Neural crest cell (in vitro differentiated cells): ENCODE data around the gene MANF. TPM values are rescaled to one million over a fixed set of nuclear protein-coding genes. Genes with fewer than 3 reads are reported as not detected.

Source experiments
- DNase-seq: peaks from one replicate; pipeline ENCODE4 v3.0.0; 2021; ENCODE audit warnings: low read depth, mixed read lengths, low spot score
- H3K27ac Mint-ChIP-seq: one replicate; pipeline ENCODE4 v1.8.0; 2021; ENCODE audit warnings: mild to moderate bottlenecking, mixed read lengths; ENCODE audit not compliant: unreplicated experiment
- H3K27me3 Mint-ChIP-seq: 2 replicates; pipeline ENCODE4 v1.8.0; 2021; ENCODE audit warnings: low read depth, mild to moderate bottlenecking, mixed read lengths
- H3K36me3 Mint-ChIP-seq: 2 replicates; pipeline ENCODE4 v1.8.0; 2021; ENCODE audit warnings: low read depth, mild to moderate bottlenecking, mixed read lengths
- H3K4me1 Mint-ChIP-seq: 2 replicates; pipeline ENCODE4 v1.8.0; 2021; ENCODE audit warnings: mixed read lengths
- H3K4me3 Mint-ChIP-seq: one replicate; pipeline ENCODE4 v1.8.0; 2021; ENCODE audit warnings: mild to moderate bottlenecking, mixed read lengths
- H3K9me3 Mint-ChIP-seq: 2 replicates; pipeline ENCODE4 v1.8.0; 2021; ENCODE audit warnings: mixed read lengths
- CTCF ChIP-seq: fragments of 200-600 bp; sonication (generic); conservative IDR thresholded peaks from 2 replicates; pipeline ENCODE4 v1.5.0; 2021; ENCODE audit warnings: antibody characterized with exemption, mild to moderate bottlenecking
- total RNA-seq: library from RNA; stranded (reverse); gene quantifications from 2 replicates; pipeline ENCODE4 v1.2.1, GENCODE V29; 2021

Gene MANF
- total RNA-seq, 1 donor from 2014 or later = 114 TPM

- no peaks in the 10 kb centered on the region for H3K9me3 Mint-ChIP-seq
- H3K4me3 Mint-ChIP-seq = no peak overlapping the region
- H3K27ac Mint-ChIP-seq = no peak overlapping the region
- no peak for DNase-seq
- H3K4me1 Mint-ChIP-seq = no peaks in the 10 kb centered on the region
- TF ChIP-seq CTCF = no peak
- H3K27me3 Mint-ChIP-seq = no peaks in the 10 kb centered on the region
- peaks cover 6% of the 10 kb centered on the region for H3K36me3 Mint-ChIP-seq
Measured at GRCh38 chr3:51429138-51429537, 44.0 kb downstream of the MANF start.

- Mint-ChIP-seq H3K36me3 (peaks cover 6% of the 10 kb centered on the region), H3K4me3 (no peak overlapping the region), H3K27me3 (no peaks in the 10 kb centered on the region), H3K4me1 (no peaks in the 10 kb centered on the region), H3K9me3 (no peaks in the 10 kb centered on the region), H3K27ac (no peak overlapping the region)
- no peak for DNase-seq
- TF ChIP-seq CTCF = no peak
Measured at GRCh38 chr3:51434110-51434509, 49.0 kb downstream of the MANF start.

GRCh38 chr3:51434746-51435327 lies 49.7 kb downstream of the MANF start:
- DNase-seq = peak; percentile 10
- H3K4me3 Mint-ChIP-seq = no peak overlapping the region
- H3K9me3 Mint-ChIP-seq = no peaks in the 10 kb centered on the region
- H3K27ac Mint-ChIP-seq = no peak overlapping the region
- peaks cover 6% of the 10 kb centered on the region for H3K36me3 Mint-ChIP-seq
- no peaks in the 10 kb centered on the region for H3K4me1 Mint-ChIP-seq
- H3K27me3 Mint-ChIP-seq = no peaks in the 10 kb centered on the region
- peak; percentile 69 for TF ChIP-seq CTCF

GRCh38 chr3:51436998-51437639 lies 52.0 kb downstream of the MANF start:
- no peak for TF ChIP-seq CTCF
- no peak for DNase-seq
- Mint-ChIP-seq H3K9me3 (no peaks in the 10 kb centered on the region), H3K4me3 (no peak overlapping the region), H3K36me3 (peaks cover 14% of the 10 kb centered on the region), H3K27ac (no peak overlapping the region), H3K4me1 (no peaks in the 10 kb centered on the region), H3K27me3 (no peaks in the 10 kb centered on the region)

Other genes with a start within 250 kb of the MANF start
- 78.8 and 79.4 TPM in 2 replicates for gene RBM15B, start 6.0 kb downstream of the MANF start, total RNA-seq
- 28.6 and 29.9 TPM in 2 replicates for gene DCAF1, start 114.7 kb downstream of the MANF start, total RNA-seq
- 56.6 and 58.1 TPM in 2 replicates for gene RAD54L2, start 153.4 kb downstream of the MANF start, total RNA-seq